T-cell (primary cell): ENCODE measurements around the gene PELI2. TPM values are rescaled to one million over a fixed set of nuclear protein-coding genes. Genes with fewer than 3 reads are reported as not detected.

Experiments
- ATAC-seq, 4 experiments: fragments of 200-7000 bp in 3 of 4; fragments of 150-1000 bp in 1 of 4; cut with Tn5 transposase; replicated peaks in 1 of 4; 1 replicate in 3 of 4; 2 replicates in 1 of 4; pipeline ENCODE4 v1.10.0; 2021; ENCODE audit warnings: moderate library complexity in 3 of 4, mild to moderate bottlenecking in 2 of 4, moderate number of reproducible peaks in 1 of 4
- CTCF ChIA-PET, 2 donors: fragments of 300-600 bp; sonication (Branson Sonifier 250); formaldehyde crosslinking; loops; one replicate each; lab custom pipeline; 2022; ENCODE audit warnings: antibody characterized with exemption in 2 of 2; lab: Charles Lee
- POLR2A ChIA-PET, 2 donors: fragments of 300-600 bp; sonication (Branson Sonifier 250); formaldehyde crosslinking; loops; one replicate each; lab custom pipeline; 2022; ENCODE audit warnings: antibody characterized with exemption in 2 of 2; lab: Charles Lee
- DNase-seq, 35 experiments: peaks; one replicate each; pipeline versions ENCODE4 v3.0.0 to v3.0.0-alpha.2; 2013 to 2023
- H3K27ac ChIP-seq: one replicate; pipeline ENCODE4 v1.5.1; 2013; ENCODE audit warnings: low read length
- H3K27me3 ChIP-seq, 2 experiments: replicated peaks in 1 of 2; 1 replicate in 1 of 2; 2 replicates in 1 of 2; pipeline versions ENCODE4 v1.6.1 to v1.7.0; 2013; ENCODE audit warnings: low read length in 1 of 2, mixed read lengths in 1 of 2; ENCODE audit not compliant: control insufficient read depth in 2 of 2, insufficient read depth in 2 of 2; ENCODE audit errors: extremely low read depth in 1 of 2
- H3K36me3 ChIP-seq, 2 donors: 1 replicate in 1 of 2; 2 replicates in 1 of 2; pipeline versions ENCODE4 v1.6.1 to v1.7.0; 2013; ENCODE audit warnings: low read length in 1 of 2; ENCODE audit not compliant: control insufficient read depth in 2 of 2, insufficient read depth in 1 of 2; ENCODE audit errors: extremely low read depth in 1 of 2
- H3K4me1 ChIP-seq, 2 experiments: 1 replicate in 1 of 2; 2 replicates in 1 of 2; pipeline versions ENCODE4 v1.6.1 to v1.7.0; 2013; ENCODE audit warnings: low read length in 2 of 2, mixed read lengths in 1 of 2; ENCODE audit not compliant: insufficient read depth in 2 of 2, control insufficient read depth in 1 of 2; ENCODE audit errors: extremely low read depth in 1 of 2
- H3K4me3 ChIP-seq, 2 donors: 1 replicate in 1 of 2; 2 replicates in 1 of 2; pipeline versions ENCODE4 v1.5.1 to v1.7.0; 2013; ENCODE audit warnings: mild to moderate bottlenecking in 2 of 2, low read length in 1 of 2, moderate library complexity in 1 of 2; ENCODE audit not compliant: control insufficient read depth in 1 of 2; ENCODE audit errors: extremely low read depth in 1 of 2
- H3K9me3 ChIP-seq: 2 replicates; pipeline ENCODE4 v1.7.0; 2013
- H3K27ac Mint-ChIP-seq, 2 donors: one replicate each; pipeline ENCODE4 v1.8.0; 2020 to 2021; ENCODE audit warnings: mild to moderate bottlenecking in 2 of 2, mixed read lengths in 2 of 2
- H3K27me3 Mint-ChIP-seq, 2 donors: one replicate each; pipeline ENCODE4 v1.8.0; 2021 to 2022; ENCODE audit warnings: mixed read lengths in 2 of 2
- H3K36me3 Mint-ChIP-seq: one replicate; pipeline ENCODE4 v1.8.0; 2021; ENCODE audit warnings: mixed read lengths
- H3K4me1 Mint-ChIP-seq, 3 donors: one replicate each; pipeline ENCODE4 v1.8.0; 2020 to 2022; ENCODE audit warnings: mixed read lengths in 3 of 3, mild to moderate bottlenecking in 1 of 3
- H3K4me3 Mint-ChIP-seq, 3 donors: one replicate each; pipeline ENCODE4 v1.8.0; 2020 to 2022; ENCODE audit warnings: mild to moderate bottlenecking in 3 of 3, mixed read lengths in 3 of 3, moderate library complexity in 3 of 3
- H3K9me3 Mint-ChIP-seq, 3 donors: one replicate each; pipeline ENCODE4 v1.8.0; 2020 to 2022; ENCODE audit warnings: mixed read lengths in 3 of 3
- WGBS: methylation state at CpG from one replicate; pipeline ENCODE4 v1.1.5; 2013; ENCODE audit warnings: missing lambda C conversion rate; ENCODE audit not compliant: insufficient coverage; 5-methylcytosine and 5-hydroxymethylcytosine counted together
- total RNA-seq, 35 experiments: library from RNA in 6 of 35; stranded (reverse) in 6 of 35; fragments of 120-200 nt in 1 of 35; gene quantifications; one replicate each; pipeline versions ENCODE4 v1.2.1 to v1.2.4 and lab custom pipeline; 2013 to 2026

The PELI2 gene
- total RNA-seq, 5 donors from 2014 or later (not counting 1 experiment from before 2014, with no cell fraction given): 9.0 to 12.7 (median 10.5) TPM

DNA sequence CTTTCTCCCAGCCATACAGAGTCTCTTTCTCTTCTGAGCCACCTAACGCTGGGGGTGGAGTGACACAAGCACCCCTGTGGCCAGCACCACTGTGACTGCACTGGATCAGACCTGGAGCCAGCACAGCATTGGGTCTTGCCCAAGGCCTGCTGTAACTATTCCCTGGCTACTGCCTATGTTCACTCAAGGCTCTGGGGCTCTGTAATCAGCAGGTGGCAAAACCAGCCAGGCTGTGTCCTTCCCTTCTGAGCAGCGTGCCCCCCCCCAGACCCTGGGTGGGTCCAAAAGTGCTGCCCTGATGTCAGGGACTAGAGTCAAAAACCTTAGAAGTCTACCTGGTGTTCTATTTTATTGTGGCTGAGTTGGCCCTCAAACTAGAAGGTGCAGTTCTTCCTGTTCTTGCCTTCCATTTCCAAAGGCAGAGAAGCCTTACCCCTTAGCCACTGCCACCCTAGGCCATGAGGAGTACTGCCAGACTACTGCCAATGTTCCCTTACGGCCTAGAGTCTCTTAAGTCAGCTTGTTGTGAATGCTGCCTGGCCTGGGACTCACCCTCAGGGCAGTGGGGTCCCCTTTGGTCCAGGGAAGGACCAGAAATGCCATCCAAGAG lies 49.9 kb downstream of the PELI2 start:
- H3K27me3 Mint-ChIP-seq: no peaks in the 10 kb centered on the region
- CTCF ChIA-PET: no interaction called here
- peaks cover 18 to 41% (median 28%) of the 10 kb centered on the region in 3 donors for H3K9me3 Mint-ChIP-seq
- POLR2A ChIA-PET: no interaction called here
- H3K36me3 Mint-ChIP-seq: peaks cover 31% of the 10 kb centered on the region
- no peaks in the 10 kb centered on the region for H3K27me3 ChIP-seq
- no peak overlapping the region for H3K27ac ChIP-seq
- no peaks in the 10 kb centered on the region for H3K36me3 ChIP-seq
- DNase-seq (no peak), ATAC-seq (no peak)
- H3K9me3 ChIP-seq: peaks cover 3% of the 10 kb centered on the region
- H3K4me3 Mint-ChIP-seq: no peak overlapping the region
- peaks cover 8 to 18% of the 10 kb centered on the region in 2 experiments for H3K4me1 ChIP-seq
- H3K4me3 ChIP-seq: no peak overlapping the region
- H3K27ac Mint-ChIP-seq: no peak overlapping the region
- WGBS: 86% methylated on average over 2 of the region's 3 CpGs
- H3K4me1 Mint-ChIP-seq: peaks cover 34 to 61% (median 38%) of the 10 kb centered on the region in 3 donors

DNA sequence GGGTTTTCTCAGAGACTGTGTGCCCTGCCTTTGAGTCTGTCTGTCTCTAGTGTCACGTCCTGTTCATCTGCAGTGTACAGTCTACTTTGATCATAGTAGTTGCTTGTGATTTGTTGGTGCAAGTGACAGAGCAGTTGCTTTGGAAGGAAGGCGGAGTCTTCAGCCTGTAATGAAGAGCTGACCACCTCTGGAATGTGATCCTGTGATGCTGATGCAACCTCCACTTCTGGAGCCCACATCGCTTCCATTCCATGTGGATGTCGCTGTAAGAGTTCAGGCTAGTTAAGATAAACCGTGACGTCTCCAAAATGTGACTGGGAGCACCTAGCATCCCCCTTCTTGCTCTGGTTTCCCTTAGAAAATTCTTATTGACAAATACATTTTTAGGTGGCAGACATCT lies 51.8 kb downstream of the PELI2 start:
- ChIA-PET CTCF (interaction anchor here (0.6 kb wide), 2 partner anchors 33 to 166 kb away, joined by 3 to 5 read pairs; no protein-coding TSS in a partner anchor), POLR2A (no interaction called here)
- Mint-ChIP-seq H3K27ac (no peak overlapping the region), H3K27me3 (no peaks in the 10 kb centered on the region), H3K36me3 (peaks cover 17% of the 10 kb centered on the region), H3K4me3 (no peak overlapping the region), H3K9me3 (peaks cover 13 to 24% (median 14%) of the 10 kb centered on the region in 3 donors), H3K4me1 (peaks cover 49 to 80% (median 49%) of the 10 kb centered on the region in 3 donors)
- peak in 1 of 4 experiments; percentile 49 for ATAC-seq
- no peaks in the 10 kb centered on the region for H3K27me3 ChIP-seq
- peaks cover 13 to 24% of the 10 kb centered on the region in 2 experiments for H3K4me1 ChIP-seq
- no peak overlapping the region for H3K4me3 ChIP-seq
- WGBS: 97% methylated on average over 5 of the region's 6 CpGs
- DNase-seq: no peak
- H3K27ac ChIP-seq: no peak overlapping the region
- H3K9me3 ChIP-seq: peaks cover 3% of the 10 kb centered on the region
- no peaks in the 10 kb centered on the region for H3K36me3 ChIP-seq

DNA sequence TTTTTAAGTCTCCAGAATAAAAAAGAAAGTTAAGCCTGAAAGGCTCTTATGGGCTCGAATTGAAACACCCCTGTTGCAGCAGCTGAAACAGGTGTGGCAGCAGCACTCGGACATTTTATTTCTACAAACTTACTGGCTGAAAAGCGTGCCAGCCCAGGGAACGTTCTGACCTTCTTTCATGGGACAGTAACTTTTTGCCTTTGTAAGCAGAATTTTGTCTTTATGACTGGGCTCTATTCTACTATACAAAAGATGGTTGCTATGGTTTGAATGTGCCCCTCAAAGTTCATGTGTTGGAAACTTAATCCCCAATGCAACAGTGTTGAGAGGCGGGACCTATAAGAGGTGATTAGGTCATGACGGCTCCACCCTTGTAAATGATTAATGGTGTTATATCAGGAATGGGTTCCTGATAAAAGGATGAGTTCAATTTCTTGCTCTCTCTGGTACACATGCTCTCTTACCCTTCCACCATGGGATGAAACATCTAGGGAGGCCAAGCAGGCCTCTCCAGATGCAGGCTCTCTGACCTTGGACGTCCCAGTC lies 52.7 kb downstream of the PELI2 start:
- Mint-ChIP-seq H3K27ac (no peak overlapping the region), H3K4me1 (peaks cover 51 to 76% (median 52%) of the 10 kb centered on the region in 3 donors), H3K4me3 (peak overlapping the region in 1 of 3 donors; percentile 59), H3K27me3 (no peaks in the 10 kb centered on the region), H3K36me3 (peaks cover 11% of the 10 kb centered on the region), H3K9me3 (peaks cover 8 to 16% (median 9%) of the 10 kb centered on the region in 3 donors)
- Histone ChIP-seq H3K27me3 (no peaks in the 10 kb centered on the region), H3K9me3 (no peaks in the 10 kb centered on the region), H3K36me3 (no peaks in the 10 kb centered on the region), H3K27ac (no peak overlapping the region), H3K4me1 (peaks cover 13 to 24% of the 10 kb centered on the region in 2 experiments), H3K4me3 (no peak overlapping the region)
- ATAC-seq (no peak), DNase-seq (no peak)
- POLR2A ChIA-PET: no interaction called here
- 86% methylated on average over 3 of the region's 7 CpGs for WGBS
- CTCF ChIA-PET: no interaction called here

DNA sequence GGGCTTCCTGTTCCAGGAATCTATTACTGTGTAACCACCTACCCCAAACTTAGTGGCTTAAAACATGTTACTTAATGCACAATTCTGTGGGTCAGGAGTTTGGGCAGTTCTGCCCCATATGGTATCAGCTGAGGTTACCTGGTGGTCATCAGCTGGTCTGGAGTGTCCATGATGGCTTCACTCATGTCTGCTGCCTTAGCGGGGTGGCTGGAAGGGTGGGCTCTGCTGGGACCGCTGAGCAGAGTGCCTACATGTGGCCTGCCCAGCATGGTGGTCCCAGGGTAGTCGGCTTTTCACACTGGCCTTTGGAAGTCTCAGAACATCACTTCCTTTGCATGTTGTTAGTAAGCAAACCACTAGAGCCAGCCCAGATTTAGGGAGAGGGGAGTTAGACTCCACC lies 53.9 kb downstream of the PELI2 start:
- 79% methylated on average over 2 of the region's 3 CpGs for whole genome bisulfite sequencing
- Mint-ChIP-seq H3K36me3 (peaks cover 6% of the 10 kb centered on the region), H3K4me3 (peak overlapping the region in 1 of 3 donors; percentile 59), H3K27me3 (no peaks in the 10 kb centered on the region), H3K4me1 (peaks cover 52 to 71% (median 52%) of the 10 kb centered on the region in 3 donors), H3K9me3 (peaks cover 3 to 8% (median 5%) of the 10 kb centered on the region in 3 donors), H3K27ac (no peak overlapping the region)
- H3K36me3 ChIP-seq: no peaks in the 10 kb centered on the region
- H3K4me3 ChIP-seq: peak overlapping the region in 1 of 2 donors; percentile 19
- no peaks in the 10 kb centered on the region for H3K27me3 ChIP-seq
- ATAC-seq (no peak), DNase-seq (no peak)
- H3K9me3 ChIP-seq: no peaks in the 10 kb centered on the region
- no peak overlapping the region for H3K27ac ChIP-seq
- H3K4me1 ChIP-seq: peaks cover 13 to 24% of the 10 kb centered on the region in 2 experiments
- ChIA-PET POLR2A (no interaction called here), CTCF (interaction anchor here in 1 of 2 donors (0.6 kb wide), 1 partner anchor 114 kb away, joined by 5 read pairs; no protein-coding TSS in a partner anchor)

DNA sequence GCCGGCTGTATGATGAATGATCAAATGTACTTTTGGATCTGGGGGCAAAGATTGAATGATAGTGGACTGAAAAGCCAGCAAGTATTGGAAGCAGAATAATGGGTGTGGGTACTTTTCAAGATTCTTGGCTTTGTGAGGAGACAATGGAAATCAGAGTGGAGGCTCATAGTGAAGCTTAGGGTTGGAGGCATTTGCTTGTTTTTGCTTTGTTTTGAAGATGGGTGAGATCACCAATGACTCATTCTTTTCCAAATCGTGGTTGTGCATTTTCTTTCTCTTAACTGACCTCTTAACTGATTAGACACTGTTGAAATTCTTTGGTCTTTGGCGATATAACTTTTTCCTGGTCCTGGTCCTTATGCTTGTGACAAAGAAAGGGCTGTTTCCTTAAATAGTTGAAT lies 54.4 kb downstream of the PELI2 start:
- peaks cover 0 to 3% (median under 1%) of the 10 kb centered on the region in 3 donors for H3K9me3 Mint-ChIP-seq
- Histone ChIP-seq H3K36me3 (no peaks in the 10 kb centered on the region), H3K4me3 (no peak overlapping the region), H3K4me1 (peaks cover 13 to 24% of the 10 kb centered on the region in 2 experiments), H3K9me3 (no peaks in the 10 kb centered on the region), H3K27me3 (no peaks in the 10 kb centered on the region), H3K27ac (no peak overlapping the region)
- no peaks in the 10 kb centered on the region for H3K27me3 Mint-ChIP-seq
- POLR2A ChIA-PET: no interaction called here
- peaks cover 50 to 66% (median 52%) of the 10 kb centered on the region in 3 donors for H3K4me1 Mint-ChIP-seq
- peak overlapping the region in 1 of 3 donors; percentile 59 for H3K4me3 Mint-ChIP-seq
- H3K36me3 Mint-ChIP-seq: peaks cover 1% of the 10 kb centered on the region
- CTCF ChIA-PET: interaction anchor here in 1 of 2 donors (0.6 kb wide), 1 partner anchor 115 kb away, joined by 5 read pairs; no protein-coding TSS in a partner anchor
- no peak for DNase-seq
- ATAC-seq: no peak
- peak overlapping the region; percentile 32 to 68 for H3K27ac Mint-ChIP-seq
- 90% methylated on average over 1 of the region's 3 CpGs for WGBS

DNA sequence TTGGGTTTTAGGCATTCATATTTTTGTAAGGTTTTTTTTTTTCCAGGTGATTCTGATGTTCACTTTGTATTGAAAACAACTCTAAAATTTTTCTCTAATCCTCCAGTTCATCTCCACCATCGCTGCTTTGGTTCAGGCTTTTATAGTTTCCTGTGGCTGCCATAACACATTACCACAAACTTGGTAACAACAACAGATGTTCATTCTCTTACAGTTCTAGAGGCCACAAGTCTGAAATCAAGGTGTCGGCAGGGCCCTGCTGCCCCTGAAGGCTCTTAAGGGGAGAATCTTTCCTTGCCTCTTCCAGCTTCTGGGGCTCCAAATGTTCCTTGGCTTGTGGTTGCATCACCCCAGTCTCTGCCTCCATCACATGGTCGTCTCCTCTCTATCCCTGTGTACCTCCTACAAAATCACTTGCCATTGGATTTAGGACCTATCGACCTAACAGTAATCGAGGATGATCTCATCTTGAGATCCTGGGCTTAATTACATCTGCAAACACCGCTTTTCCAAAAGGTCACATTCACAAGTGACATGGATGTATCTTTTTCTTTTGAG lies 55.2 kb downstream of the PELI2 start:
- Histone ChIP-seq H3K4me3 (peak overlapping the region in 1 of 2 donors; percentile 38), H3K27me3 (no peaks in the 10 kb centered on the region), H3K36me3 (no peaks in the 10 kb centered on the region), H3K4me1 (peaks cover 13 to 24% of the 10 kb centered on the region in 2 experiments), H3K9me3 (no peaks in the 10 kb centered on the region), H3K27ac (no peak overlapping the region)
- no peaks in the 10 kb centered on the region for H3K27me3 Mint-ChIP-seq
- H3K36me3 Mint-ChIP-seq: peaks cover 6% of the 10 kb centered on the region
- peaks cover 49 to 60% (median 49%) of the 10 kb centered on the region in 3 donors for H3K4me1 Mint-ChIP-seq
- H3K27ac Mint-ChIP-seq: peak overlapping the region; percentile 32 to 68
- ChIA-PET CTCF (no interaction called here), POLR2A (no interaction called here)
- 25% methylated on average over 2 of the region's 6 CpGs for WGBS
- ATAC-seq (peak; percentile 51 to 77 (median 64)), DNase-seq (peak in 3 of 35 experiments; percentile 5 to 35 (median 16))
- H3K9me3 Mint-ChIP-seq: no peaks in the 10 kb centered on the region
- H3K4me3 Mint-ChIP-seq: peak overlapping the region in 2 of 3 donors; percentile 10 to 59
